ENCODE measurements around the gene FOXD4L5.
"Not testable (repeated sequence)": the region's sequence is repeated elsewhere in the genome, so short reads cannot be mapped to it uniquely, and the experiment has no call there.

FOXD4L5 gene

DNA sequence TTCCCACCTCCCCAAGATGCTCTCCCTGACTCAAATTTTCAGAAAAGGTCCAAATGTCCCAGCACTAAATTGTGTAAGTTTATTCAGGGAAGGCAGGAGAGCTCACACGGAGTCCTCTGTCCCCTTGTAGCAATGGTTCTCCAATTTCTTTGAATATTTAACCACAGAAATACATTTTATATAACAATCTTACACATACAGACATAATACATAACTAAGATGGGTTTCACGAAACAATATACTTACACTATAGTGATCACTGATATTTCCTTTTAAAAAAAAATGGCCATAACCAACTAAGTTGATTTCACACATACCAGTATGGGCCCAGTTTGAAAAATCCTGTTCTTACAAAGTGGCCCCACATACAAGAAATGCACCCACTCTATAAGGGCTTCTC lies at the start of gene FOXD4L5:
Gene FOXD4L5 (minus strand): TSS at position 101 of the 400 bp plus-strand sequence. CDS start 832 bp downstream, outside the sequence.
- DNase-seq (ENCODE audit: low read depth): not testable (repeated sequence)

DNA sequence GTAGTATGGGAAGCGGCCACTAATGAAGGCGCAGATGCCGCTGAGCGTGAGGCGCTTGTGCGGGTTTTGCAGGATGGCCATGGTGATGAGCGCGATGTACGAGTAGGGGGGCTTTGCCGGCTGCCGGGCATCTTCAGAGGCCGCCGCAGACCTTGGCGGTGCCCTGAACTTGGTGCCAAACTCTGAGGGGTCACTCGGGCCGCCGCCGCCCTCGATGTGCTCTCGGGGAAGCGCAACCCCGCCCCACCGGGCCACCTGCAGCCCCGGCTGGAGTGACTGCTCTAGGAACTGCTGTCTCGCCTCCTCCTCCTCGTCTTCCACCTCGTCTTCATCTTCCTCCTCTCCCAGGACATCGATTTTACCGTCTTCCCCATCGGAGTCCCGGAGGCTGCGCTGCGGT lies 1.1 kb downstream of the FOXD4L5 start:
- DNase-seq (ENCODE audit: low read depth): not testable (repeated sequence)

GRCh38 chr9:65282976-65283375 lies 2.0 kb downstream of the FOXD4L5 start:
- not testable (repeated sequence) for DNase-seq (ENCODE audit: low read depth)

Measured in stromal cell of bone marrow (primary cell).